Kidney tubule cell (primary cell): ENCODE results near the gene APPL2.

Experiments
- DNase-seq: peaks from one replicate; pipeline ENCODE4 v3.0.0-alpha.2; 2018; ENCODE audit warnings: low spot score

Gene APPL2, protein sequence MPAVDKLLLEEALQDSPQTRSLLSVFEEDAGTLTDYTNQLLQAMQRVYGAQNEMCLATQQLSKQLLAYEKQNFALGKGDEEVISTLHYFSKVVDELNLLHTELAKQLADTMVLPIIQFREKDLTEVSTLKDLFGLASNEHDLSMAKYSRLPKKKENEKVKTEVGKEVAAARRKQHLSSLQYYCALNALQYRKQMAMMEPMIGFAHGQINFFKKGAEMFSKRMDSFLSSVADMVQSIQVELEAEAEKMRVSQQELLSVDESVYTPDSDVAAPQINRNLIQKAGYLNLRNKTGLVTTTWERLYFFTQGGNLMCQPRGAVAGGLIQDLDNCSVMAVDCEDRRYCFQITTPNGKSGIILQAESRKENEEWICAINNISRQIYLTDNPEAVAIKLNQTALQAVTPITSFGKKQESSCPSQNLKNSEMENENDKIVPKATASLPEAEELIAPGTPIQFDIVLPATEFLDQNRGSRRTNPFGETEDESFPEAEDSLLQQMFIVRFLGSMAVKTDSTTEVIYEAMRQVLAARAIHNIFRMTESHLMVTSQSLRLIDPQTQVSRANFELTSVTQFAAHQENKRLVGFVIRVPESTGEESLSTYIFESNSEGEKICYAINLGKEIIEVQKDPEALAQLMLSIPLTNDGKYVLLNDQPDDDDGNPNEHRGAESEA

DNA sequence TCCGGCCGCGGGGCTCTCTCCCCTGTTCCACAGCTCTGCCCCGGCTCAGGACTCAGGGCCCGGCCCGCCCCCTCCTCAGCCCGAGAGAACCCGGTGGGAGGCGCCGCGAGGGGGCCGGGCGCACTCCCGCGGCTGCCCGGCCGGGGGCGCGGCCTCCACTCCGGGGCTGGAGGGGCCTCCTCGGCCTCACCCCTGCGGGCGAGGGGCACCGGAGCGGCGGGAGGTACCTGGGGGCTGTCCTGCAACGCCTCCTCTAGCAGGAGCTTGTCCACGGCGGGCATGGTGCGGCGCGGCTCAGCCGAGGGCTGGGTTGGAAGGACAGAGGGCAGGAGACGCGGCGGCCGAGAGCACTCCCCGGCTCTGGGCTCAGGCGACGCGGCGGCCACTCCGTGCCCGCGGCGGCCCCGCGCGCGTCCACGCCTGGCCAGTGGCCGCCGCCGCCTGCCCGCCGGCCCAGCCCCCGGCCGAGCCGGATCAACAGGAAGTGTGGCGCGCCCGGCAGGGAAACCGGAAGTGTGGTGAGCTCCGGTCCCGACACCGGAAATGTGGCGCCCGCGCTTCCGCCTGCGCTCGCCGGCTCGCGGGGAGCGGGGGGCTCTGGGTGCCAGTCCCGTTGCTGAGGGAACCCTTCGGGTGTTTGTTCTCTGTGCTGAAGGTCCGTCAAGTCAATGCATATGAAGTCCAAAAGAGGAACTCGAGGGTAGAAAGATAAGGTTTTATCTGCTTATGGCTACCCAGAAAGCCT lies at the start of gene APPL2:
Gene APPL2 (minus strand): TSS at position 443 of the 745 bp plus-strand sequence. CDS start 162 bp downstream, at position 281.
- DNase-seq, result peak; percentile 92

DNA sequence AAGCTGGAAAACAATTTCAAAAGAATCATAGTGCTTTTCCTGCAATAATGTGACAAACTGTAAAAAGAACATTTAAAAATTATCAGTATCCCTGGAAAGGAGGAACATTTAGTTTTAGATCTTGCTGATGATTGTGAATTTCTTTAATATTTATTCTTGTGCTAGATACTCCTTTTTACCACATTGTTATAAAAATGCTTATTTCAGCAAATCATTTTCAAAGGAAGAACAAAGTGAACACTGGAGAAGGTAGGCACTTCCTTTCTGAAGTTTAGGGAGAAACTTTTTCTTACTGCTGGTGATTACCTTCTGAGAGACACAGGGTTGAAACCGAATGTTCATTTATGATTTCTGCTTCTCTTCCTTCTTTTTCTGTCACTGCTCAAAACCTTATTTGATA lies 49.4 kb upstream of the APPL2 start:
- no peak for DNase-seq

DNA sequence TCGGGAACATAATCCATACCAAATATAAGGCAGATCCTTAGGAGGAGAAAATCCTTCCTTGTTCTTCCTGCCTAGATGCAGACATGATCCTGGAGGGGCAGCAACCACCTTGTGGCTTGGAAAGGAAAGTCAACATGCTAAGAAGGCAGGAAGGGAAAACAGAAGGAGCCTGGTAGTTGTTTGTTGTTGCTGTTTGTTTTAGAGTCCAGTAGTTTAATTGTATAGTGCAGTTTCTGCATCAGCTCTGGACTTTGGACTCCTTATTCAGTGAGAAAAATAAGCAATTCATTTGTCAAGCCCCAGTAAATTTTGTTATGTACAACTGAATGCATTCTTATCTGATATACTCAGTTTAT lies 45.7 kb upstream of the APPL2 start:
- DNase-seq, result peak; percentile 14

DNA sequence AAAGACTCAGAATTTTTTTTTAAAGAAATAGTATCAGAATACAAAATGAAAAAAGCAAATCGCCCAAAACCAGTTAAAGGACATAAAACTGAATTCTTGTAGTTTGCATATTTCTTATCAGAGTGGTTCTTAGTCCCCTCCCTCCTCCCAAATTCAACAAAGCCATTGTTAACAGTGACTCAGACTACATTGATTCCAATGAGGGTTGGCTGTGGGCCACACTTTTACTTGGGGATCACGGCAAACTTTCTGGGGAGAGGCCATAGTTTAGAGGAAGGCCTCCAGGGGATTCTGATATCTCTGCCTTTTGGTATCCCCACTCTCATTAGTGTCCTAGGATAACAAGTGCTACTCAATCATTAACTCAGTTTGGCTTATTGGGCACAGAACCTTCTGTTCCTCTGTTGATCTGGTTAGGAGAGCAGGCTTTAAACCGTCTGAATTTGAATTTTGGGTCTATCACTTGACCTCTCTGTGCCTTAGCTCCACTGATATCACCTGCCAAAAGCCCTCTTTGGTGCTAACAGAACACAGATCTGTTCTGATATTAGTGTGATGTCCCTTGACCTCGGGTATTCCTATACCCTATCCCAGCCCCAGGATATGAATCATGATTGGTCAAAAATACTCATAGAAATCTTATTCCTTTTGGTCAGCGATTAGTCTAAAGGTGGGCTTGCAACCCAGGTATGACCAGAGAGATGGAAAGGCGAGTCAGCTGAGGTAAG lies 45.2 kb upstream of the APPL2 start:
- DNase-seq, result peak; percentile 23

DNA sequence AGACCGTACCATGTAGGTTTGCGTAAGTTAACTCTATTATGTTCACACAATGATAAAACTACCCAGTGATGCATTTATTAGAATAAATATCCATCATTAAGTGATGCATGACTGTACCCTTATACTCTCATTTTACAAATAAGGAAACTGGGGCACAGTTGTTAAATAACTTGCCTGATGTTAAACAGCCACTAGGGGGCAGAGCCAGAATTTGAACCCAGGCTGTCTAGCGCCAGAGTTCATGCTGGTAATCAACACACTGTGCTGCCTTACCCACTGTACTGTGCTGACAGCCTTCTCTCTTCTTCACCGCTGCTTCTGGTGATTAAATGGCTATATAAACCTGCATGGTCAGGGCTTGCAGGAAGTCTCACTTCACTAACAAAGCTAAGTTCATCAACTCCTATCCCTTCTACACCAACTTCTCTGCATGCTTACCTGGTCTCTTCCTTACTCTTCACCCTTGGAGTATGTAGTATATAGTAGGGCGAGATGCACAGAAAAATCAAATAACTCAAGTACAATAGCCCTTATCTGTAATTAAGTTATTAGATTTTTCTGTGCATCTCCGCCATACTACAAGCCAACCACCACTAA lies 43.6 kb upstream of the APPL2 start:
- DNase-seq, result peak; percentile 49

DNA sequence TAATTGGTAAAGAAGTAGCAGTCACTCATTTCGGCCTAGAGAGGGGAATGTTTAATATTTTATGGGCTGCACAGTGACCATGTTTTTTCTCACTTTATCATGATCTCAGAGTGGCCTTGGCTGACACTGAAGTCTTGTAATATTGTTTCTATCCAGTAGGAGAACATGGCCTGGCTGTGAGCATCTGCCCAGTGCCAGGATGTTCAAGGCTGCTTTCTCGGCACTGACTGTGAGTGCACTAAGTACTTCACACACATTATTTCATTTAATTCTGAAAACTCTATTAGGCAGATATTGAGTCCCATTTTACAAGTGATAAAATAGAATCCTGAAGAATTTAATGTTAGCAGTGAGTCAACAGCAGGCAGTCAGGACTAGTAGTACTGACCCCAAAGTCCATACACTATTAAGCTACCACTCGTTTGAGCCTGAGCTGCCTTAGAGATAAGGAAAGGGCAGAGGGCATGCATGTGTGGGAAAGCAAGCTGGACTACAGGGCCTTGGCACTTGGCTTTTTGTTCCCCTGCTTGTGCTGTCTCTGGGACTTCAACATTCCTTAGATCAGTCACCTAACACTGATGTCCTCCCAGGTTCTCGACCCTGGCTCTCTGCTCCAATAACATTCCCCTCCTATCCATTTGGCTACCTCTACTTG lies 42.2 kb upstream of the APPL2 start:
- no peak for DNase-seq

DNA sequence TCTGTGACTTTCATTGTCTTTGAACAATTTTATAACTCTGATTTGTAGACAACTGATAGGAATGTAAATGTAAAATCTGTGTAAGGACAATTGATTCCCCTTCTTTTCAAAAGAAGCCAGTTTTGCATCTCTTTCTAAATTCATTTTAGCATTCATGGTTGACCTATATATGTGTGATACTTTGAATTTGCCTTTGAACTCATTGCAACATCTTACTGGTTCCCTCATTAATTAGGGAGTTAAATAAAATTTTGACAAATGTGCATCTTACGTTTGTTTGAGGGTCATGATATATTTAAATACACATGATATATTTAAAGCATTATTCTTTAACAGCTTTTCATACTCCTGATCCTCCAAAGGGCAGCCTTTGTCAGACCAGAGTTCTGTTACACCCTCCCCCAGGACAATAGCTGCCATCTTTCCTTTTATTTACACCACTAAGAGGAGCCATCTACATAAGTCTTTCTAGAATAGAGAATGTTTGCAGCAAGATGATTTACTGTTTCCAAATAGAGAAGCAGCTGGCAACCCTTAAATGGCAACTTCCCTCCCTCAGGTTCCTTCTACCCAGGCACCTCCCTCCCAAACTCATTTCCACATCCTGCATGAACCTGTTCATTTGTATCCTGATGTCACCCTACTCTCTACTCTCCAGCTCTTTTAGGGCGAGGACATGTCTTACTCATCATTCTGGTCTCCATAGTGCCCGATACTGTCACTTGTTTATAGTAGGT lies 40.2 kb upstream of the APPL2 start:
- peak; percentile 43 for DNase-seq

DNA sequence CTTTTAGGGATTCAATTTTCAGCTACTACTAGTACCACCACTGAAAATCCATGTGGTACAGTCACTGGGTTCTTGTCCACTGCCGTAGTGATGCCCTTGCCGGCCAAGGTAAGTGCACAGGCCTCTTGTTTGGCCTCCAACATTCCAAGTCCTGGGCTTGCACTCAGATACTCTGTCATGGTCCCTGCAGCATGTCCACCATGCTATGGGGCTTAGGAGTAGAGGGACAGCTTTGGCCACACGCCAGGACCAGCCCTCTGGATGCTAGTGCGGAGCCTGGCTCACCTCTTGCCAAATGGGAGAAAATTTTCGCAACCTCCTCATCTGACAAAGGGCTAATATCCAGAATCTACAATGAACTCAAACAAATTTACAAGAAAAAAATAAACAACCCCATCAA lies 38.6 kb upstream of the APPL2 start:
- DNase-seq, result no peak

DNA sequence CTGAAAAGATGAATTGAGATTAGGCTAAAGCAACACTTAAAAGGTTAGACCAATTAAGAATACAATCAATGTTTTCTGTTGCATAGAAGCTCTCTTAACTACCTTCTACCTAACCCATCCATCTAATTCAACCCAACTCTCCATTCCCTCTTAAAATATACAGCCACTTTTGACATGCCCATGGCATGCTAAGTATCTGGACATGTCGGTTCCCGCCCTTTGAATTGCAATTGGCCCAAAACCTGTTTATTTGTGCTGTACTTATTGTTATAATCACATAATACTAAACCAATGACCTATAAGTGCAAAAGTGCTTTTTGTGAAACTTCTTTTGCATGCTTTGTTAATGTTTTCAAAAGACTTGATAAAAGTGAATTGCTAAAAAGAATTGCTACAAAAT lies 37.6 kb upstream of the APPL2 start:
- DNase-seq, result no peak

DNA sequence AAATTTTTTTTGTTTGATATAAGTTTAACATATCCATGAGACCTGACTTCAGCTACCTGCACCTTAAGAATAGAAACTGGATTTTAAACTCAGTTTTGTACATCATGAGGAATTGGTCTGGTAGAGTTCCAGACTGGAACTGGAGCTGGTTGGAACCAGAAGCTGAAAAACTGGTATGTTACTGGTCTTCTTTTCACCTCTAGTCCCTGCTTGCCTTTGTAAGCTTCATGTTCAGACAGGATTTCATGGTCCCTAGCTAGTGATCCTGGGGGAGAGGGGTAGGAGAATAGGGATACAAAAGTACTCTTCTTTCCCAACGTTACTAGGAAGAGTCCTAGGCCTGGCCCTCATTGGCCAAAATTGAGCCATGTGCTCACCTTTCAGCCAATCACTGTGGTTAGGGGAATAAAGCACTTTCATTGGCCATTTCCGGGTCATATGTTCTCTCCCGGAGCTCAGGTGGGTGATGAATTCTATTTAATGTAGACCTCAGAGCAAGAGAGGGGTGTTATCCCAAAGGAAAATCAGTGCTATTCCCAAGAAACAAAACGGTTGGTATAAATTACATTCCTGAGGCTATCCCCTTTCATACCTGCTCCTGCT lies 36.9 kb upstream of the APPL2 start:
- no peak for DNase-seq

DNA sequence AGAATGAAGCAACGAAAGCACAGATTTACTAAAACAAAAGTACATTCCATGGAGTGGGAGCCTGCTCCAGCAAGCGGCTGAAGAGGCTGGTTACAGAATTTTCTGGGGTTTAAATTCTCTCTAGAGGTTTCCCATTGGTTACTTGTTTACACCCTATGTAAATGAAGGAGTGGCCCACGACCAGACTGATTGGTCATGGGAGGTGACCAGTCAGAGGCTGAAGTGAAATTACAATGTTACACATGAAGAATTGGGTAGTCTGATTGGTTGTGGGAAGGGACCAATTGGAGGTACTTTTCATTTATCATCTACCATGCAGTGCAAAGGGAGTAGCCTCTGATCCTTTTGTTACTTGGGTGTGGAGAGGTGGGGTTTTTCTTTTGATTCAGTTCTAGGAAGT lies 36.2 kb upstream of the APPL2 start:
- DNase-seq, result no peak

DNA sequence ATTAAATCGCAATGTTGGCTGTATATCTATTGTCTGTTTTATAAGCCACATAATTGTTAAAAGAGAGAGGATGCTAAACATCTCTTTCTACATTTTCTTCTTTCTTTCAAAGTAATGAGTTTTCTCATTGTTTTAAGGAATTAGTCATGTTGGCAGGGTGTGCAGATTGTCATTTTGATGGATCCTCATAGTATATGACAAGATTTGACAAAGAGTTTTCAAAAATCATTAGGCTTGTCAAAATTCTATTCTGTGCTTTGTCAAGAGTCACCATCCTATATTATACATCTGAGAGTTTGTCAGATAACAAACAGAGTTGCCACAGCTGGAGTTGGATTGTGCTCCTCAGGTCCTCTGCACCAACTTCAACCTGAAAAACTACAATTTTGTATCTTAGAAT lies 35.4 kb upstream of the APPL2 start:
- no peak for DNase-seq

DNA sequence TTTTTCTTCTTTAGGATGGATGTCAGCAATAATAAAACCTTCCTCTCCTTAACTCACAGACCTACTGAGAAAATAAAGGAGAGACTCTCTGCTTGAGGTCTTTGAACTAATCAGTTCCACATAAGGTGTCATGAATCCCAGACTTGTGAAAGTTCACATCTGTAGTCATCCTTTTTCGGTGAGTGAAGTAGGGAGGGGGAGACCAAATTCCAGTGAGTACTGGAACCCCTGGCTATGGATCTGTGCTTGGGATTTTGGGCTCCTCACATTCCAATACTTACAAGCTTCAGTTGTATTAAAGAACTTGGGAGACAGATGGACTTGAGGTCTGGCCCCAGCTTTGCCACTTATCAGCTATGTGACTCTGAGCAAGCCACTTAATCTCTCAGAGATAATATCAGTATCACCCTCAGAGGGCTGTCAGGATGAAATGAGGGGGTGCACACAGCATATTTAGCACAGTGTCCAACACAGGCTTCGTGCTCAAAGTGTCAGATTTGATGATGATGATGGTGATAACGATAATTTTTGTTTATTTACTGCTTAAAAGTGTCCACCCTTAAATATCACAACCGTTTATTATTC lies 34.8 kb upstream of the APPL2 start:
- no peak for DNase-seq

DNA sequence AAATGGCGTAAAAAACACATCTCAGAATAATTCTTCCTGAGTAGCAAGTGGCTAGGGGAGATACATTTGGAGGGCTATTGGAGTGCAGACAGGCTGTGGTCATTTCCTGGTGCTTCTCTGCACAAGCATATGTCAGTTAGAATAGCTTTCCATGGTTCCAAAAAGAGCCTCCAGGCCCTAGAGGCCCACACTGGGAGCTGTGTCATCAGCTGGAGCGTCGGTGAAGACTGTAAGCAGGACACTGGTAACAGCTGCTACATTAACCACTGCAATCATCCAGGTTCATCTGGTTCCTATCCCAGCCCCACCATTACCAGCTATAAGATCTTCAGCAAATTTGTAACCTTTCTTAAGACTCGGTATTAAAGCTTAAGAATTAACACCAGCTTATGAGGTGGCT lies 31.7 kb upstream of the APPL2 start:
- DNase-seq, result no peak

DNA sequence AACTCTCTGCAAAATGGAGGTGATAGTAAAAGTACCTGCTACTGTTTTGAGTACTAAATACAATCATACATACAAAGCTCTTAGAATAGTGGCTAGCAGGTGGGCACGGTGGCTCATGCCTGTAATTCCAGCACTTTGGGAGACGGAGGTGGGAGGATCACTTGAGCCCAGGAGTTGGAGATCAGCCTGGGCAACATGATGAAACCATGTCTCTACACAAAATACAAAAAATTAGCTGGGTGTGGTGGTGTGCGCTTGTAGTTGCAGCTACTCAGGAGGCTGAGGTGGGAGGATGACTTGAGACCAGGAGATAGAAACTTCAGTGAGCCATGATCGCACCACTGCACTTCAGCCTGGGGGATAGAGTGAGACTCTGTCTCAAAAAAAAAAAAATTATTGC lies 28.8 kb upstream of the APPL2 start:
- DNase-seq, result no peak

DNA sequence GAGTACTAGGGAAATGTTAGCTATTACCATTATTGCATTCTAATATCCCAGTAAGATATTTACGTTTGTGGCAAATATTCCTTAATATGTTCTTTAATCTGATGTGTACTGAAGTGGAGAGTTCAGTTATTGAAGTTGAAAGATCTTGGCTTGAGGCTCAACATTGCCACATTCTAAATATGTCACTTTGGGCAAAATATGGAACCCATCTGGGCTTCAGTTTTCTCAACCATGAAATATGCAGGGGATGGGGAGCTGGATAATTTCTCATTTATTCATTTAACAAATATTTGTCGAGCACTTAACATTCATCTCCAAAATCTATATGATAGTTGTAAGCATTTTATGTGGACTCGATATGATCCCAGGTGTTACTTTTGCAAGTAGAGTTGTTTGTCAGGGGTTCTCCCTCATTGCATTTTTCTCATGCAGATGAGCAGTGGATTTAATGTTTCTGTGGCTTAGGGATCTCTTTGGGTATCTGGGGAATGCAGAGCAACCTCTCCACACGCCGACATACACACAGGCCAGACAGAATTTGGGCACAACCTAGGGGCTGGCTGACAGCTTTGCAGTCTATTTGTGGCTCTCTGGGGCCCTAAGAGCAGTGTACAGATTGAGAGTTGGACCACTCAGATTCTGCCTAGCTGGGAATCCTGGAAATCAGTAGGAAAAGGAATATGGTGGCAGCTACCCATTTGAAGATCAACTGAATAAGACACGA lies 26.6 kb upstream of the APPL2 start:
- DNase-seq, result no peak

DNA sequence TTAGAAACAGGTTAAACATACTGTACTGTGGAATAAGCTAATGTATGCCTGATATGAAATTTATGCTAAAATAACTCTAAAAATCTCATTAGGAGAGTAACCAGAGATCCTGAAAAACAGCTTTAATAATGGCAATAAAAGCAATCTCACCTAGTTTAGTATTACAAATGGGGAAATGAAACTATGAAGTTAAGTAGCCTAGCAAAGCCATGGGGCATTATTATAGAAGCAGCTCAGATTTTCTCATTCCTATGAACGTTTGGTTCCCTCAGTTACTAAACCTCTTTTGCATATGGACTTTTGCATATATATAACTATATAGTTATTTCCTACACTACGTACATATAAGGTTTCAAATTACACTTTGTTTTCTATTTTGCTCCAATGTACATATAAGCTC lies 25.0 kb upstream of the APPL2 start:
- DNase-seq, result no peak

DNA sequence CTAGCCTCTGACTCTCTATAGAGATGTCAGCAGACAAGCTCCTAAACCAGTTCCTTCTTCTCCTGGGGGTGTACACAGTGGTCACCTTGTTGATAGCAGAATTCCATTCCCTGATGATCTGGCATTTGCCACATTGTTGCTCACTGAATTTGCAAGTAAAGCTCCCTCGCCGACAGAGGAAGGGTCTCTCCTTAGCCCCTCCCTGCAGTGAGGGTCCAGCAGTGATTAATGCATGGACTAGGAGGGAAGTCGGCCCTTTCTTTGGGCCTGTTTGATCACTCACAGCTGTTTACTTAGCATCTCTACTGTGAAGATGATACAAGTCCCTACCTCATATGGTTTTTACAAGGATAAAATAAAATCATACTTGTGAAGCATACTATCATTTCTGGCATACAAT lies 23.3 kb upstream of the APPL2 start:
- no peak for DNase-seq

DNA sequence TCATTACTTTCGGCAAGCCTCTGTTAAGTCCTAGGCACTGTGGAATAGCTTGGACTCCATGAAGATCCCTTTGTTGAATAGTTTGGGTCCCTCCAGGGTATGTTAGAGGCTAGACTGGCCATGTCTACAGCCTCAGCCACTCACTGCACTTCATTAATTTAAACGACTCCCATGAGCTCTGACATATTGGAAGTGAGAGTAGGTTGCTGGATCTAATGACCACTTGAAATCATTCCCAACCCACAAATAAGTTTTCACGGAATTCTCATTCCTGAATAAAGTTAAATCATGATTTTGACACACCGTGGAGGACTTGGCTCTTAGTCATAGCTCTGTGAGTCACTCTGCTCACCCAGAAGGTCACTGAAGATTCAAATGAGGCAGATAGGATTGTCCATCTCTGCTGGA lies 21.4 kb upstream of the APPL2 start:
- DNase-seq, result peak; percentile 86
